K562 (cell line): ENCODE data around the gene ATG13. TPM values are rescaled to one million over a fixed set of nuclear protein-coding genes. Genes with fewer than 3 reads are reported as not detected.
A peak's percentile ranks its signal among the peaks of the same experiment; 100 is the strongest.

Experiments
- AFF1 ChIP-seq, 2 experiments: fragments of 450-650 bp; IDR thresholded peaks; 2 replicates each; pipeline ENCODE4 v1.6.1; 2018; ENCODE audit warnings: mild to moderate bottlenecking in 2 of 2, low read depth in 1 of 2; ENCODE audit not compliant: partially characterized antibody in 2 of 2
- BMI1 ChIP-seq: fragments of 150-350 bp; IDR thresholded peaks from 2 replicates; pipeline ENCODE4 v1.6.1; 2014; ENCODE audit warnings: low read length
- FOS ChIP-seq: IDR thresholded peaks from 3 replicates; pipeline ENCODE4 v1.6.1; 2011; ENCODE audit not compliant: insufficient read length; ENCODE audit errors: extremely low read depth
- HEY1 ChIP-seq: fragments of 250-450 bp; sonication (Bioruptor Pico); IDR thresholded peaks from 2 replicates; pipeline ENCODE4 v1.5.0; 2020; ENCODE audit warnings: mild to moderate bottlenecking, moderate library complexity, borderline replicate concordance
- MTF1 ChIP-seq: fragments of 250-450 bp; sonication (Bioruptor Pico); IDR thresholded peaks from 2 replicates; pipeline ENCODE4 v1.9.0; 2021; ENCODE audit warnings: moderate library complexity, mild to moderate bottlenecking, inconsistent platforms, borderline replicate concordance
- MYC ChIP-seq, 2 experiments: fragments of 250-450 bp in 1 of 2; sonication (Bioruptor Pico) in 1 of 2; IDR thresholded peaks; 2 replicates each; pipeline versions ENCODE4 v1.5.1 to v1.6.1; 2012 to 2021; ENCODE audit warnings: low read depth in 2 of 2, borderline replicate concordance in 1 of 2, improper control_type of control experiment in 1 of 2, low read length in 1 of 2, mild to moderate bottlenecking in 1 of 2, moderate library complexity in 1 of 2
- PCBP1 ChIP-seq: fragments of 200-400 bp; formaldehyde crosslinking; IDR thresholded peaks from 2 replicates; pipeline ENCODE4 v1.6.1; 2018; ENCODE audit warnings: mild to moderate bottlenecking, low read depth, low read length; ENCODE audit not compliant: poor library complexity, severe bottlenecking
- RERE ChIP-seq: sonication (generic); formaldehyde crosslinking; IDR thresholded peaks from 2 replicates; pipeline ENCODE4 v1.8.0; 2023; ENCODE audit warnings: missing genetic modification reagents, mild to moderate bottlenecking, borderline replicate concordance
- STAT5A ChIP-seq: IDR thresholded peaks from 2 replicates; pipeline ENCODE4 v1.6.1; 2012; ENCODE audit warnings: low read length, inconsistent platforms, borderline replicate concordance
- VEZF1 ChIP-seq: fragments of 200-800 bp; sonication (Bioruptor generic); IDR thresholded peaks from 2 replicates; pipeline ENCODE4 v1.6.1; 2017; ENCODE audit warnings: missing genetic modification characterization, missing compliant biosample characterization
- ZBTB49 ChIP-seq: sonication (generic); formaldehyde crosslinking; IDR thresholded peaks from 2 replicates; pipeline ENCODE4 v1.8.0; 2022; ENCODE audit warnings: missing genetic modification reagents, mild to moderate bottlenecking, borderline replicate concordance
- ZFP1 ChIP-seq: fragments of 450-650 bp; formaldehyde crosslinking; IDR thresholded peaks from 2 replicates; pipeline ENCODE4 v1.4.0; 2020; ENCODE audit warnings: mild to moderate bottlenecking, mixed read lengths
- polyA plus RNA-seq, 8 experiments: library from polyadenylated mRNA; depleted of rRNA in 4 of 8; stranded (reverse) in 5 of 8; unstranded in 3 of 8; fragments of >200 nt; fragmentation: Nextera tagmentation in 2 of 8; fragmentation: Illumina TruSeq in 1 of 8; extraction: Ambion mirVana in 2 of 8; extraction: Trizol in 1 of 8; gene quantifications; 2 replicates each; pipeline versions ENCODE4 v1.2.1 to v1.2.3, GENCODE V29; 2011 to 2014; ENCODE audit warnings: inconsistent platforms in 1 of 8, missing spikeins in 1 of 8
- total RNA-seq, 7 experiments: library from RNA; depleted of rRNA in 6 of 7; stranded (reverse); fragments of >200 nt in 6 of 7; fragmentation: Illumina TruSeq in 2 of 7; extraction: Trizol in 2 of 7; gene quantifications; 2 replicates each; pipeline versions ENCODE4 v1.2.1 to v1.2.3, GENCODE V29; 2011 to 2021; ENCODE audit warnings: low replicate concordance in 1 of 7

Gene ATG13
- total and polyA plus RNA-seq, 9 of the 15 experiments (the other 6 are each of a cell fraction or from before 2014, with no cell fraction given) = 13.1 to 61.5 (median 36.5) TPM

DNA sequence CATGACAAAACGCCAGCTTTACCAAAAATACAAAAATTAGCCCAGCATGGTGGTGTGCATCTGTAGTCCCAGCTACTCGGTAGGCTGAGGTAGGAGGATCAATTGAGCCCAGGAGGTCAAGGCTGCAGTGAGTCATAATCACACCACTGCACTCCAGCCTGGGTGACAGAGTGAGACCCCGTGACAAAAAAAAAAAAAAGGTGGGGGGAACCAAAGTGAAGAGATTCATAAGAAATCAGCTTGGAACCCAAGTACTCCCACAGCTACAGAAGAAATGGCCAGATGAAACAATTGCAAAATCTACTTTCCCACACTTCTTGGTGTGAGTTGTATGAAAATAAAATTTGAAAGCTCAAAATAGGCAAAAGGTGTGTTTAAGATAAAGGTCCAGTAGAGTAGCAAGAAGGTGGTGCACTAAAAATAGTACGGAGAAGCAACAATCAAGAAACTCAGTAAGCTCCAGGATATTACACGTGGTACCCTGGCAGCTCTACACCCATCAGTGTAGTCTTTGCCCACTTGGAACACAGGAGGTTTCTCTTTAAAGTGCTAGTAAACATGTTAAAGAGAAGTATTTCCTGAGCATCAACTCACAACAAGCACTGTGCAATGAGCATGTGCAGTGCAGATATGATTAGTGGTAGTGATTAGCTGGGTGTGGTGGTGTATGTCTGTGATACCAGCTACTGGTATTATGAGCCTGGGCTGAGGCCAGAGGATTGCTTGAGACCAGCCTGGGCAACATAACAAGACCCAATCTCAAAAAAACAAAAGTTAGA is 5.6 kb upstream of the ATG13 start (continued):
- TF ChIP-seq AFF1 (IDR thresholded peaks at IDR 0.05; ENCODE audit: low read depth in 1 of 2, partially characterized antibody in 2 of 2) = no peak
- no peak for TF ChIP-seq HEY1
- no peak for TF ChIP-seq MTF1
- TF ChIP-seq ZBTB49 (CRISPR knock-in tag) = no peak
- peak; percentile 37; the same call in 1 of the 2 replicates for TF ChIP-seq STAT5A
- no peak for TF ChIP-seq VEZF1 (CRISPR knock-in tag)
- no peak for TF ChIP-seq MYC (IDR thresholded peaks at IDR 0.05; ENCODE audit: low read depth, low read length)
- no peak for TF ChIP-seq MYC (CRISPR knock-in tag; IDR thresholded peaks at IDR 0.05; ENCODE audit: borderline replicate concordance, low read depth)
- TF ChIP-seq FOS = no peak
- no peak for TF ChIP-seq RERE (CRISPR knock-in tag)
- no peak for TF ChIP-seq ZFP1 (CRISPR knock-in tag)
- TF ChIP-seq BMI1 = no peak
- TF ChIP-seq PCBP1 = no peak
